Panc1 (cell line): ENCODE measurements around the gene TIGD7.

Source experiments
- POLR2AphosphoS5 ChIP-seq: IDR thresholded peaks from 2 replicates; pipeline ENCODE4 v1.6.1; 2012; ENCODE audit warnings: mild to moderate bottlenecking, low read depth, low read length, moderate library complexity
- TCF7L2 ChIP-seq: IDR thresholded peaks from 2 replicates; pipeline ENCODE4 v1.6.1; 2011; ENCODE audit warnings: mild to moderate bottlenecking, low read depth, low read length, inconsistent platforms
- TF ChIP-seq, protein P1 (sequence below): fragments of 450-650 bp; IDR thresholded peaks from 2 replicates; pipeline ENCODE4 v1.5.1; 2017; ENCODE audit warnings: mild to moderate bottlenecking
- TF ChIP-seq, protein P2 (sequence below), 2 experiments: IDR thresholded peaks; 2 replicates each; pipeline ENCODE4 v1.6.1; 2011 to 2012; ENCODE audit warnings: low read depth in 2 of 2, control low read depth in 1 of 2, low read length in 1 of 2, mild to moderate bottlenecking in 1 of 2, moderate library complexity in 1 of 2; ENCODE audit not compliant: insufficient read depth in 1 of 2

- TF ChIP-seq, protein P1, sequence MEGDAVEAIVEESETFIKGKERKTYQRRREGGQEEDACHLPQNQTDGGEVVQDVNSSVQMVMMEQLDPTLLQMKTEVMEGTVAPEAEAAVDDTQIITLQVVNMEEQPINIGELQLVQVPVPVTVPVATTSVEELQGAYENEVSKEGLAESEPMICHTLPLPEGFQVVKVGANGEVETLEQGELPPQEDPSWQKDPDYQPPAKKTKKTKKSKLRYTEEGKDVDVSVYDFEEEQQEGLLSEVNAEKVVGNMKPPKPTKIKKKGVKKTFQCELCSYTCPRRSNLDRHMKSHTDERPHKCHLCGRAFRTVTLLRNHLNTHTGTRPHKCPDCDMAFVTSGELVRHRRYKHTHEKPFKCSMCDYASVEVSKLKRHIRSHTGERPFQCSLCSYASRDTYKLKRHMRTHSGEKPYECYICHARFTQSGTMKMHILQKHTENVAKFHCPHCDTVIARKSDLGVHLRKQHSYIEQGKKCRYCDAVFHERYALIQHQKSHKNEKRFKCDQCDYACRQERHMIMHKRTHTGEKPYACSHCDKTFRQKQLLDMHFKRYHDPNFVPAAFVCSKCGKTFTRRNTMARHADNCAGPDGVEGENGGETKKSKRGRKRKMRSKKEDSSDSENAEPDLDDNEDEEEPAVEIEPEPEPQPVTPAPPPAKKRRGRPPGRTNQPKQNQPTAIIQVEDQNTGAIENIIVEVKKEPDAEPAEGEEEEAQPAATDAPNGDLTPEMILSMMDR: no peak
- TF ChIP-seq, protein P2, sequence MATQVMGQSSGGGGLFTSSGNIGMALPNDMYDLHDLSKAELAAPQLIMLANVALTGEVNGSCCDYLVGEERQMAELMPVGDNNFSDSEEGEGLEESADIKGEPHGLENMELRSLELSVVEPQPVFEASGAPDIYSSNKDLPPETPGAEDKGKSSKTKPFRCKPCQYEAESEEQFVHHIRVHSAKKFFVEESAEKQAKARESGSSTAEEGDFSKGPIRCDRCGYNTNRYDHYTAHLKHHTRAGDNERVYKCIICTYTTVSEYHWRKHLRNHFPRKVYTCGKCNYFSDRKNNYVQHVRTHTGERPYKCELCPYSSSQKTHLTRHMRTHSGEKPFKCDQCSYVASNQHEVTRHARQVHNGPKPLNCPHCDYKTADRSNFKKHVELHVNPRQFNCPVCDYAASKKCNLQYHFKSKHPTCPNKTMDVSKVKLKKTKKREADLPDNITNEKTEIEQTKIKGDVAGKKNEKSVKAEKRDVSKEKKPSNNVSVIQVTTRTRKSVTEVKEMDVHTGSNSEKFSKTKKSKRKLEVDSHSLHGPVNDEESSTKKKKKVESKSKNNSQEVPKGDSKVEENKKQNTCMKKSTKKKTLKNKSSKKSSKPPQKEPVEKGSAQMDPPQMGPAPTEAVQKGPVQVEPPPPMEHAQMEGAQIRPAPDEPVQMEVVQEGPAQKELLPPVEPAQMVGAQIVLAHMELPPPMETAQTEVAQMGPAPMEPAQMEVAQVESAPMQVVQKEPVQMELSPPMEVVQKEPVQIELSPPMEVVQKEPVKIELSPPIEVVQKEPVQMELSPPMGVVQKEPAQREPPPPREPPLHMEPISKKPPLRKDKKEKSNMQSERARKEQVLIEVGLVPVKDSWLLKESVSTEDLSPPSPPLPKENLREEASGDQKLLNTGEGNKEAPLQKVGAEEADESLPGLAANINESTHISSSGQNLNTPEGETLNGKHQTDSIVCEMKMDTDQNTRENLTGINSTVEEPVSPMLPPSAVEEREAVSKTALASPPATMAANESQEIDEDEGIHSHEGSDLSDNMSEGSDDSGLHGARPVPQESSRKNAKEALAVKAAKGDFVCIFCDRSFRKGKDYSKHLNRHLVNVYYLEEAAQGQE (IDR thresholded peaks at IDR 0.05; ENCODE audit: insufficient read depth in 1 of 2, low read depth in 2 of 2, low read length in 1 of 2): no peak
- TF ChIP-seq POLR2AphosphoS5: no peak
- no peak for TF ChIP-seq TCF7L2
These were observed 40.8 kb upstream of the TIGD7 start for GRCh38 chr16:3346041-3346440.
